Activated gamma-delta T cell (primary cell): ENCODE measurements around the gene PLEKHA7.
"Not testable (repeated sequence)": the region's sequence is repeated elsewhere in the genome, so short reads cannot be mapped to it uniquely, and the experiment has no call there.

Experiments used
- DNase-seq: peaks from one replicate; lab custom pipeline; 2025; lab: John Stamatoyannopoulos, UW

Gene PLEKHA7

DNA sequence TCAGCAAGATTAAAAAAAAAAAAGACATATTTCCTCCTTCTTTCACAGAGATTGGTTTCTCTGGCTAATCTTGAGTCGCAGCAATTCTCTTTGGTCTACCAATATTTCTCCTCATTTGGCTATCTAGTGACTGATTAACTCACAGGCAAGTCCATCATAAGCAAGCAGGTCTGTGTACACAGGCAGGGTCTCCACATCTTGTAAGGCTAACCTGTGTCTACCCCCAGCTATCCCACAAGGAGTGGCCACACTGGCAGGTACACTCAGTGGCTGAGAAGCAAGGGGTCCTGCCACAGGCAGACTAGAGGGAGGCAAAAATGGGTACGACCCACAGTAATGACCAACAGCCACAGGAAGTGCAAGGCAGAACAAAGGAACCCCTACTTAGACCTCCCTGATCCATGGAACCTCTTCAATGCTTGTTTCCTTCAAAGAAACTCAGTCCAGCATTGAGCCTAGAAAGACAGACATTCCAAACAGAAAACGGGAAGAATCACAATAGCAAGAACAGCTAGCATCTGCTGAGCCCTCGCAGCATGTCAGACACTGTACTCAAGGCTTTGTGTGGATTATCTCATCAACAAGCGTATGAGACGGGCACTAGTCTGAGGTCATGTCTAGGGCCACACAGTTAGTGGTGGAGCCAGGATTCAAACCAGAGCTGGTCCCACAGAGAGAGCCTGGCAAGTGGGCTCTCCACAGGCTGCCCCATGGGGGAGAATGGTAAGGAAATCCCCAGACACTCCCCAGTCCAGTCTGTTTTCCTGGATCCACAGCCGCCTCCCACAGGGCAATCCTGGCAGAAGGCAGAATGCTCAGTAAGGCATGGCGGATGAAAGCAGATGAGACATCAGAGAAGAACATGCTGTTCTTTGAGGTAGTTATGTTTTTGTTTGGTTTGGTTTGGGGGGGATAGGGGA, 34.3 kb downstream of the PLEKHA7 start:
- no peak for DNase-seq

DNA sequence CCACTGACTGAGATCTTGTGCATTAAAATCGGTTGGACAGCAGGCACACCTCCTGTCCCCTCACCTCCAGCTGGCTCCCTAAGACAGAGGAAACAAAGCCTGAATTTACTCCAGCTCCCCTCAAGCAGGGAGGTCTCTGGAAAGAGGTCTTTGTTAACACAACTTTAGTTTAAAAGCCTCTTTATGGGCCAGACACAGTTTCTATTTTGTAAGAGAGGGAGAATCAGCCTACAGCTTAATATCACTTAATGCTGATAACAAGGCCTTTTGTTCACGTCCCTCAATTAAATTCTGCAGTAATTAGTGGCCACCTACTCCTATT, 36.3 kb downstream of the PLEKHA7 start:
- DNase-seq = no peak

DNA sequence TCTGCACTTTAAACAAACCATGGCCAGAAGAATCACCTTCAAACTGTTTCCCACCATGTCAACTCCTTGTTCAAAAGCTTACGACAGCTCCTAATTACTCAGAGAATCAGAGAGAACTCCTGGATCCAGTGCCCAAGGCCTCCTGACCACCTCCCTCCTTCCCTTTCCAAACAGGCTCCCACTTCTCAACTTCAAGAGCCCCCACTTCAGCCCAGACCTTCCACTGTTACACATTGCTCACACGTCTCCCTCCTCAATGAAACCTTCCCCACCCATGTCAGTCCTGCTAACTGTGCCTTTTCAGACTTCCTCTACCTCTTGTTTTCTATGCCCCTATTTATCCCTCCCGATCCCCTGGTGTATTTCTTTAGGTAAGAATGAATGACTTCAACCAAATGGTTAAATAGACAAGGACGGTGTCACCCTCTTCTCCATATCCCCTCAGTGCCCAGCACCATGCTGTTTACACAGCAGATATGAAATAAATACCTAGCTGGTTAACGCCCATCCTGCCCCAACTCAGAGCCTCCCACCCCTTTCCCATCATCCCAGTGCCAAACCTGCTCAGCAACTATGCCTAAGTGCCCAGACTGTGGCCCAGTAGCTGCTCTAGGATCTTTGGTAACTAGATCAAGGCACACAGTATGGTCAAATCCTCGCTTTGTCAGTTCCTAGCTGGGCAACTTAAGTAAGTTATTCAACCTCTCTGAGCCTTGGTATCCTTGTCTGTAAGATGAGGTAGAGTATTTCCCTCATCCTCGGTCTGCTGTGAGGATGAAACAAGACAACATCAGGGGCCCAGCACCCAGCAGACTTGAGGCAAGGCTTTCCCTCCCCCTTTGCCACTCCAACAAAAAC, 36.8 kb downstream of the PLEKHA7 start:
- no peak for DNase-seq

DNA sequence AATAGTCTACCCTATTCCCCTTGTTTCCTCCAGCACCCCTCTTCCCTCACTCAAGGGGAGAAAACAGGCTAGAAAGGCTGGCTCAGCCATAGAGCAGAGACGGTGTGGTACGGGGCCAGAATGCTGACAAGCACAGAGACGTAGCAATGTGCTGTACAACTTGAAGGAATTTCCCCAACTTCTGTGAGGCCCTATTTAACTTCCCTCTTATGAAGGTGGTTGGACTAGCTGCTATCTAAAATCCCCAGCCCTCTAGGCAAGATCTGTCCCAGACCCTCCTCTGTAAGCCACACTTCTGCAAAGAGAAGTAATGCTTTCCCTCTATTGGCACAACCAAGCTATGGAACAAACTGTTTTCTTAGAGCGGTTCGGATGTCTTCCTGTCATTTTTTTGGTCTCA, 37.8 kb downstream of the PLEKHA7 start:
- DNase-seq = no peak

DNA sequence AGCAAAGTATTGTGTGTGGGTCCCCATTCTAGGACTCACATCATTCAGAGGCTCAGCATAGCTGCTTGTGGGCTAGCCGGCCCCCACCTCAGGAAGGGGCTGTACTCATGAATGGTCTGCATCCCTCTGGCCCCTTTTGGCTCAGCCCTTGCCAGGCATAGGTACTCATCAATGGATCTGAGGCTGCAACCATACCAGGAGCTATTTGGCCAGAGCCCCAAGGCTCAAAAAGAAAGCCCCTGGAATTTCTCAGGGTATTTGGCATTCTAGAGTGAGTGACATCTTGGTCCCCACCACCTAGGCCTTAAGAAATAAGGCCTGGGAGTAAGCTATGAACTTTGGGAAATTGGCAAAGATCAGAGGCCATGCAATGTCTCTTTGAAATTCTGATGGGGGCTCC, 38.3 kb downstream of the PLEKHA7 start:
- no peak for DNase-seq

DNA sequence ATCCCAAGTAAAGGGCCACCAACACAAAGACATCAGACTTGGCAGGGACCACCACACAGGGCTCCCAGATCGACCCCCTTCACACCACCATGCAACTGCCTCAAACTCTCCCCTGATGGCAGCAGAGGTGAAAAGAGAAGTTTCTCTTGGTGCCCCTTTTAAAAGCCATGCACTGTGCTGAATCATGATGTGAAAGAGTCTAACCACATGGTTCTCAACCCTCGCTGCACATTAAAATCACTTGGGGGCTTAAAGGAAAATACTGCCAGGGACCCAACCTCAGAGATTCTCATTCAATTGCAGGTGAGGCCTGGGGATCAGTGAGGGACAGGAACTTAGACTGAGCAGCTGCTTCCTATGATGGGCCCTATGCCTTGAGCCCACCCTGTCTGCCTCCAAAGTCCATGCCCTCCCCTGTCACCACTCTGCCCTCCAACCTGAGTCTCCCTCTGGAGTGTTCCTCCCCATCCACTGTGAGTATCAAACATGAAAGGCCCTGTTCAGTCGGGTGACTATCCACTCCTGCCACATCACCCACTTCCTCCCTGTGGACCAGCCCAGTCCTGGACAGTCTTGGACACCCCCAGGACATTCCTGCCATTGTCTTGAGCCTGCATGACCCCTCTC, 40.8 kb downstream of the PLEKHA7 start:
- DNase-seq = no peak

DNA sequence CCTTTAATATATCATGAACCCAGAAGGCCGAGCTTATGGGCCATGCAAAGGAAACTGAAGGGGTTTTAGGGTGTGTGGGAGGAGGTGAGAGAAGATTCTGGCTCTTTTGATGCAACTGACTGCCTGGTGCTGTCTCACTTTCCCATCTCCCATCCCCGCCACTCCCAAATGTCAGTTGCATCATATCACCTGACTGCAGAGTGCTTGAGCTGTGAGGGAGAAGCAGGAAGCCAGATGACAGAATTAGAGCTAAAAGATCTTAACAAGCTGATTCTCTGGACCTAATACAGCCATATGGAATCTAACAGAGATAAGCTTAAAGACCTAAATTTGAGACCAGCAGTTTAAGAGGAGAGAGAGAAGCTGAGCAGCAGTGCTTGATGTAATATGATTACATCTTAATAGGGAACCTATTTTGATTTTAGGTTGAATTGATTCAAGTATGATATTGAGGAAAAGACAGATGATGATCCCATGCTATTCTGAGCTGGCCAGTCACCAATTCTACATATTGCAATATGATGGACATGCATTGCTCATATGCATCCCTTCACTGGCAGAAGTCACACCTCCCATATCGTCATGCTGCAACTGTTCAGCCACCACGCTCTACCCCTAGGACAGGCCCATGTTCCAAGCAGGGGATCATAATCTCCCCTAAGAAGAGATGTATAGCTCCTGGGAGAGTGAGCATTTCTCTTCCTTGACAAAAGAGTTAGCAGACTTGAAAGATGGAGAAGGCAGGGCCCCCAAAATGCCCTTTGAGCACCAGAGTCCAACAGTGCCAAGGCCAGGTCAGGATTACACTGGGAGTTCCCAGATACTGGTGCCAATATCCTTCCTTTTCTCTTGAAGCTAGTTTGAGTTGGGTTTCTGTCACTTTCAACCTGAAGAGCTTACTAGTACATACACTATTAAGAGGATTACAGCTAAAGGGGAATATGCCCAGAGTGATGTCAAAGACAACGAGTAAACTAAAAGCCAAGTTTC, 44.9 kb downstream of the PLEKHA7 start:
- DNase-seq = no peak

DNA sequence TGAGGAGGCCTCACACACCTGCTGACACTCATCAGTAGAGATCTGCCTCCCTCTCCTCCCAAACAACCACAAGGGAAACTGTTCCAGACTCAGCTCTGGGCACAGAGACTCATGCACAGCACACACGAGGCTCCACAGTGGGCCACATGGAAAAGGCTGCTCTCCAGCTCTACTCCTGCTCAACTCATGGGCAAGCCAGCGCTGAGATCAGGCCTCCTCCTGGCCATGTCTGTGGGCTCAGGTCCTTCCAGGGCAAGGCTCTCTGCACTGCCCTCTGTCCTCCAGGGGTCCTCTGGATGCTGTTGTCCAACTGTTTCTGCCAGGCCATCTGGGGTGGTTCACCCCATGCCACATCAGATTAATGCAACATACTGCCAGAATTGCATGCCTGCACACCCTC, 46.0 kb downstream of the PLEKHA7 start:
- DNase-seq = no peak

DNA sequence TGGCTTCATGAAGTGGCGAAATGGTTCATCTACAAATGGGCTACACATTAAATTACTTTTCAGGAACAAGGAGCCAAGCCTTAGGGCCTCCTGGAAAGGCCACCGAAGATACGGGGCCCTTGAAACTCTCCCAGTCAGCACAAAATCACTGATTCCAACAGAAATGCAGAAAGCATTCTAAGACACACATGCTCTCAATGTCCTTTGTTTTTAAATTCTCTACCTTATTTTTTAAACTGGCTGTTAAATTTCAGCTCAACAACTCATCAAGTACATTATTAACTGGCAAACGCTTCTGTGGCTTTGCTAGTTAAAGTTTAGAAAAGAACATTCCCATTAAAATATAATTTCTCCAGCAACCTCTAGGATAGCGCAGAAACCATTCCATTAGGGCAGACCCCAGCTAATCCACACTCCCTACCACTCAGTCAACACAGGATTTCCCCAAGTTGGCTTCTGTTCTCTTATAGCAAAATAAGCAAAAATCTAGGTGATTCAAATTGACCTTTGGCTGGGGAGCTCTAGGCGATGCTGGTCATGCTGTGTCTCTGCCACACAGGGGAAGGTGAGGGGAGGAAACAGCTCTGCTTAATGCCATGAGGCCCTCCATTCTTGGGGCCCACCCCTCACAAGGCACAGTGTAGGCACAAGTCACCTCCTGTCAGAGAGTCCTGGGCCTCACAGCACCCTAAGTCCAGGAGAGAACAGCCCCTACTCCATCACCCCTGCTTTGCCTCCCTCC, 47.1 kb downstream of the PLEKHA7 start:
- DNase-seq = no peak

DNA sequence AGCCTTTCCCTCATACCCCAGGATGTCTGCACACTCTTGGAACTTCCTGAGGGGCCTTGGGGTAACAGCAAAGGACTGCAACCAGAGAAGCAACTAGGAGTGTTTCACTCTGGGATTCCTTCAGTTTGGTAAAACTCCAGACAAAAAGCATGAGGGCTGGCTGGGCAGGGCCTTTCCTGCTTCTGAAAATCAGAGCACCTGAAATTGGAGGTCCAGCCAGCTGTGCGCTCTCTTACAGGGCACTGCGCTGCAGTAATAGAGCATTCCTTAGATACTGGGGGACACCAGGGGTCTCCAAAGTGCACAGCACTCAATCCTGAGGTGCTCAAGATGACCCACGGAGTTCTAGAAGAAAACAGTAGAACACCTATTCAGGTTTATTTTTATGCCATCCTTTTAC, 49.7 kb downstream of the PLEKHA7 start:
- no peak for DNase-seq

DNA sequence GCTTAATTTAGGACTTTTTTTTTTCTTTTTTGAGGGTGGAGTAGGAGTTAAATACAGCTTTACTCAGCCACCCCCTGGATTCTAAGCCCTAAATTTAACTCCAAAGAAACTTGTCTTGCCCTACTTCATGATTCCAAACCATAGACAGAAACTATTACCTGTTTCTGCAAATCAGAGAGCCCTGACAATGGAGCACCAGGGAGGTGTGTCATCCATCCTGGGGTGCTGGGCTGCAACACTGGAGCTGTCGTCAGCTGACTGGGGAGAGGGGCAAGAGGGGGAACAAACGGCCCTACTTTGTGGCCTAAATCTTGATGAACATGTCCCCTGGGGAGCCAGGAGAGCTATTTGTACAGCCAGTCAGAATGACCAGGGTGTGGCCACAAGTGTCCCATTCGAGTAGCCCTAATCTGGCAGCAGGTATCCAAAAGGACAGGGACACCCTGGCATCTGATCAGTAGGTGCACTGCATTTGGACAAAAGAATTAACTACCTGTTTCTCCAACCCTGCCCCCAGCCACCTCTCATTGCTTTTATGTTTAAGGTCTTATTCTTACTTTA, 50.8 kb downstream of the PLEKHA7 start:
- DNase-seq = no peak

DNA sequence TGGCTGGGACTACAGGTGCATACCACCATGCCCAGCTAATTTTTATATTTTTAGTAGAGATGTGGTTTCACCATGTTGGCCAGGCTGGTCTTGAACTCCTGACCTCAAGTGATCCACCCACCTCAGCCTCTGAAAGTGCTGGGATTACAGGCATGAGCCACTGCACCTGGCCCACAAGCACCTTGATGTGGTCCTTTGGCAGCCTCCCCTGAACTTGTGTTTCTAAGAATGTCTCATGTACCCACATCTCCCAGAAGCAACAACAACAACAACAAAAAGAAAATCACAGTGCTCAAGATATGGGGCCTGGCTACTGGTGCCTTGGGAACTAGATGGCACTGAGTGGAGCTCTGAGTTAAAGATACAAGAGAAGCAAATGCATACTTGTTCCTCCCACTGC, 51.6 kb downstream of the PLEKHA7 start:
- not testable (repeated sequence) for DNase-seq

DNA sequence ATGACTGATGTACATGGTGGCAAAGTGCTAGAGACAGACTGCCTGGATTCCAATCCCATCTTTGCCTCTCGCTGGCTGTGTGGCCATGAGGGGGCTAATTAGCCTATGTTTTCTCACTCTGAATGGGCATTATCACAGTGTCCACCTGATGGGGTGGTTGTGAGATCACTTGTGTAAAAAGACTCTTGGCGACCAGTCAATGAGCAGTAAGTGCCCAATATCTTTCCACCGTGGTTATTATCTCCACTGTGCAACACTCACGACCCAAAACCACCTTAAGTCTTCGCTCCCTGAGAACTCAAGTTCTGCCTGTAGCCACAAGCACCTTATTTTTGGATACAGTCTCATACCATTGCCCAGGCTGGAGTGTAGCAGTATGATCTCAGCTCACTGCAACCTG, 52.1 kb downstream of the PLEKHA7 start:
- no peak for DNase-seq

DNA sequence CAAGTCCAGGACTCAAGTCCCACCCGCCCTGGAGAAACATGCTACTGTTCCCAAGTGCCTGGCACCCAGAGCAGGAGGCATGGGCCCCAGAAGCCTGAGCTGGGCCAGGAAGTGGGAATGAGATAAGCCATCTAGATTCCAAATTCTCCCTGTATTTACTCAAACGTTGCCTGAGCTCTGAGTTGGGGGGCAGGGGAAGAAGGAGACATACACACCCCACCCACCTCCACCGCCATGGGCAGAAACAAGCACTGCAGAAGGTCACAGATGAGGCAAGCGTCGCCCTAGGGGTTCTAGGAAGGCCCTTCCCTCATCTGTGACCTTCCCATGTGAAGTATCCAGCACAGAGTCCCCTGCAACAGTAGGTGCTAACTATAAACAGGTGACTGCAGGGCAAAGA, 54.0 kb downstream of the PLEKHA7 start:
- no peak for DNase-seq

DNA sequence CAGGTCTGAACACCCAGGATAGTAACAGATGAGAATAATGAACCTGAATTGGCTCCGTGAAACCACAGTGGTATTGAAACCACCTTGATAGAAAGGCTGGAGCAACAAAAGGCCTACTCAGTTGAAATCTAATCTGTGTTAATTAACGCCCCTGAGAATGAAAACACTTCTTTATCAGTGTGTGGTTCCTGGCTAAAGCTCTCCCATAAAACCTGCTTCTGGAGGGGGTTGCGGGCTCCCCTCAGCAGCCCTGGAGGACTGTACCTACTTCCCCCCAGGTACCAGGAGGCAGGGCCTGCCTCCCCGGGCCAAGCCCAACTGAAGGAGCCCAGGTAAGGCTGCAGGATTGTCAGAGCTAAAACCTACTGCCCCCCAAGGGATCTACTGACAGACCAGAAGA, 54.6 kb downstream of the PLEKHA7 start:
- no peak for DNase-seq

DNA sequence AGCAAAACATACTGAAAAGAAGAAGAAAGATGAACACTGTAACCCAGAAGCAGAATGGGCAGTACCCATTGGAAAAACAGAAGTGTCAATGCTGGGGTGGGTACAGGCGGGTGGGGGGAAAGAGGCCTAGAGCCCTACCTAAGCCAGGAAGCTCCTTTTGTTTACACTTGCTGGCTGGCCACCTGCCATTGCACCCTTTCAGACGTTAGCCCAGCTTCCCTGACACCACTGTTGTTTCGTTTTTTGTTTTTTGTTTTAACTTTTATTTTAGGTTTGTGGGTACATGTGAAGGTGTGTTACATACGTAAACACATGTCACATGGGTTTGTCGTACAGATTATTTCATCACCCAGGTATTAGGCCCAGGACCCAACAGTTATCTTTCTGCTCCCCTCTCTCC, 55.4 kb downstream of the PLEKHA7 start:
- DNase-seq = no peak

DNA sequence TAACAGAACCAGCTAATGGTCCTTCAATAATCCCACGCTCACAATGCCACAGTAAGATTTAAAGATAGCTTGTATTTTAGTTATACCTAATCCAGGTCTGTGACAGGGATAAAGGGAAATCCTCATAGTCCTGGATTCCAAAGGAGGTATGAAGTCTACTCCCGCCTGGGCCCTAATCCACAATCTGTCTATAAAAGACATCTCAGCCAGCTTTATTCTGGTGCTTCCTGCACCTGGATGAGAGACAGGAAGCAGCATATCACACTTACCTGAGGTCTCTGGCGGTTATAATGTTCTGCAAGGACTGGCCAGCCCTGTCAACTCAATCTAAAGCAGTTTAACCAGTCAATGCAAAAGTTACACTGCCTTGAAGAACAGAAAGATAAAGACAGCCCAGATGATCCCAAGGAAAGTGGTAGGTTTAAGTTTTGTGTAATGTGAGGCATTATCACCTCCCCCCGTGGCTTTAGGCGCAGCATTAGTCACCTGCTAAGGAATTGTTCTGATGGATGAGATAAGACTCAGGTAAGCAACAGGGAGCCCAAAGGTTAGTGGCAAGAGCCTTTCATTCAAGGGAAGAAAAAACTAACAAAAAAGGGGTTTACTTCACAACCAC, 57.6 kb downstream of the PLEKHA7 start:
- DNase-seq = no peak

DNA sequence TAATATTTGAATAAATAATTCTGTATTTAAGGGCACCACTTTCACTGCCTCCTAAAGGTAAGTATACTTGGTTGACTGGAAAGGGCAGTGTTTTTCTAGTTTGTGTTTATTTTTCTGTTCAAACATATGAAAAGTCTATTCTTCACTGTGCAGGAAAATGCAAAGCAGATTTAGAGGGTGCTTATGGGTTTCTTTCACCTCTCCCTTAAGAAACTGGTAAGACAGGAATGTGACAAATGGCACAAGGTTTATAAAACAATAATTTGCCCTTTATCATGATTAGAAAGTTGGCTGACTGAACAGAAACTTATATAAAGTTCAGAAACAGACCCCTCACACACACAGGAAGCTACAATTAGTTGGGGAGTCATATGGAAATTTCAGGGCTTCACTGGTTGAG, 60.6 kb downstream of the PLEKHA7 start:
- no peak for DNase-seq

DNA sequence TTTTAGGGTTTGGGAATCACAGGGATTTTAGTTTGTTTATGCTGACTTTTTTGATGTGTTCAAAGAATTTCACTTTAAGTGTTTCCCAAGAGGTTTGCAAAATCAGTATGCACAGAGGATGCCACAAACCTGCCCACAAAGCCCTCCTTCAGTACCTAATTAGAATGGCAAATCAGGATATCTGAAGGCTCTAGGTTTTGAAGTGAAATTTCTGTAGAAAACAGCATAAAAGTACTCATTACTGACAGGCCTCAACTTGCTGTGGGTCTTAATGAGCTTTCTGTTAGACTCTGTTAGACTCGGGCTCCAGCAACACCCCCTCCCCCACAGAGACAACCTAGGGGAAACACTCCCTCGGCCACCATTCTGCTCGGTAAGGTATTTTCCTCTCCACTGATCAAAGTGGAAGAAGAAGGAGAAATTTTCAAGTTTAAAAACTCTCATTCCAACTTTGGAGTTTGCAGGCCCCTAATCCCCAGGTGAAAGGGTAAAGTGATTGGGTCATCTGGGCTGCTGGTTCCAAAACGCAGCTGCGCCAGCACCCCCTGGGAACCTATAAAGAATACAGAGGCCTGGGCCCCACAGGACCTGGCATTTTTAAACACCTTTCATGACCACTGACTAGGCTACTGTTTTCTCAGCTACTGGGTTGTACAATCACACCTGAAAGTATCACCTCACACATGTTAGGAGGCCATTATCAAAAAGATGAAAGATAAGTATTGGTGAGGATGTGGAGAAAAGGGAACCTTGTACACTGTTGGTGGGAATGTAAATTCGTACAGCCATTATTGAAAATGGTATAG, 67.5 kb downstream of the PLEKHA7 start:
- DNase-seq = no peak
